Cardiac fibroblast (primary cell): ENCODE measurements around the gene BORCS5.
A peak's percentile ranks its signal among the peaks of the same experiment; 100 is the strongest.

Experiments
- DNase-seq, 2 donors: peaks; one replicate each; pipeline versions ENCODE4 v3.0.0 to v3.0.0-alpha.2; 2010; ENCODE audit warnings: low read depth in 2 of 2
- H3K4me3 ChIP-seq, 2 donors: replicated peaks in 1 of 2; 1 replicate in 1 of 2; 2 replicates in 1 of 2; pipeline ENCODE4 v1.5.1; 2011; ENCODE audit warnings: low read depth in 2 of 2, low read length in 2 of 2, mild to moderate bottlenecking in 2 of 2, moderate library complexity in 1 of 2
- TF ChIP-seq, protein P1 (sequence below): IDR thresholded peaks from one replicate; pipeline ENCODE4 v1.5.1; 2011; ENCODE audit warnings: low read depth, mild to moderate bottlenecking, low read length, inconsistent platforms

The BORCS5 gene

DNA sequence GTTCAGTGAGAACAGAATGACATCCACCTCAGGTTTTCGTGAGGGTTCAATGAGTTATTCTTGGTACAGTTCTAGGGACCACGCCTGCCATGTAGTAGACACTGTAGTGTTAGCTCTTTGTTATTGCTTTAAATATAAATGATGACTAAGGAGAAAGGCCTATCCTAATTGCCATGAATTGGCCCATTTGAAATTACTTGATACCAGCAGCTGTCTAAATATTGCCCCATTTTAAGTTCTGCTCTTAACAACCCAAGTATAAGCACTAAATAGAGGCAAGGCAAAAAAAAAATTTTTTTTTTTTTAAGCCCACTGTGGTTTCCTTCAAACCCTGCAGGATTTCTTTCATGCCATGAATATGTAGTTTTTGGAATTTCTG is 84.5 kb downstream of the BORCS5 start:
- DNase-seq, result no peak
- no peak overlapping the region for H3K4me3 ChIP-seq
- TF ChIP-seq, protein P1, sequence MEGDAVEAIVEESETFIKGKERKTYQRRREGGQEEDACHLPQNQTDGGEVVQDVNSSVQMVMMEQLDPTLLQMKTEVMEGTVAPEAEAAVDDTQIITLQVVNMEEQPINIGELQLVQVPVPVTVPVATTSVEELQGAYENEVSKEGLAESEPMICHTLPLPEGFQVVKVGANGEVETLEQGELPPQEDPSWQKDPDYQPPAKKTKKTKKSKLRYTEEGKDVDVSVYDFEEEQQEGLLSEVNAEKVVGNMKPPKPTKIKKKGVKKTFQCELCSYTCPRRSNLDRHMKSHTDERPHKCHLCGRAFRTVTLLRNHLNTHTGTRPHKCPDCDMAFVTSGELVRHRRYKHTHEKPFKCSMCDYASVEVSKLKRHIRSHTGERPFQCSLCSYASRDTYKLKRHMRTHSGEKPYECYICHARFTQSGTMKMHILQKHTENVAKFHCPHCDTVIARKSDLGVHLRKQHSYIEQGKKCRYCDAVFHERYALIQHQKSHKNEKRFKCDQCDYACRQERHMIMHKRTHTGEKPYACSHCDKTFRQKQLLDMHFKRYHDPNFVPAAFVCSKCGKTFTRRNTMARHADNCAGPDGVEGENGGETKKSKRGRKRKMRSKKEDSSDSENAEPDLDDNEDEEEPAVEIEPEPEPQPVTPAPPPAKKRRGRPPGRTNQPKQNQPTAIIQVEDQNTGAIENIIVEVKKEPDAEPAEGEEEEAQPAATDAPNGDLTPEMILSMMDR, result no peak

DNA sequence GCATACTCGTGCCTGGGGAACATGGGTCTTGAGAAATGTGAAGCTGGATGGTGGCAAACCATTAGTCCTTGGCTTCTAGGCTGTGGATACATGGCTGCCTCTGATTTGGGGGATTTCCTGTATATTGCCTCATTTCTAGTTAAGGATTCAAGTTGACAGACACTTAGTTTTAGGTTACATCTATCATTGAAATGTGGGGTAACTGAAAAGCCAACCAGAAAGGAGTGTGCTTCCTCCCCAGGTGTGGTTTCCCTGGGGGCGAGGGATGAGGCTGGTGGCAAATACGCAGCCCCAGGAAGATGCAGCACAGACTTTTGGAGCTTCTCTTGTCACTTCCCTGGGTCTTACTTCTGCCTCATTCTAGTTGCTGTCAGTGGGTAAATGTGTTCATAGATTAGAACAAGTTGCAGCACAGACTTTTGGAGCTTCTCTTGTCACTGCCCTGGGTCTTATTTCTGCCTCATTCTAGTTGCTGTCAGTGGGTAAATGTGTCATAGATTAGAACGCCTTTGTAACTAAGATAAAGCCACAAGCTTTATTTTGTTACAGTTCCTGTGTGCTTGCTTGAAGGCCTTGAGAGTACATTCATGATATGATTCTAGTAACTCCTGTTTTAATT is 85.1 kb downstream of the BORCS5 start:
- TF ChIP-seq, protein P1, result no peak
- H3K4me3 ChIP-seq, result no peak overlapping the region
- DNase-seq, result peak; percentile 46 to 51

DNA sequence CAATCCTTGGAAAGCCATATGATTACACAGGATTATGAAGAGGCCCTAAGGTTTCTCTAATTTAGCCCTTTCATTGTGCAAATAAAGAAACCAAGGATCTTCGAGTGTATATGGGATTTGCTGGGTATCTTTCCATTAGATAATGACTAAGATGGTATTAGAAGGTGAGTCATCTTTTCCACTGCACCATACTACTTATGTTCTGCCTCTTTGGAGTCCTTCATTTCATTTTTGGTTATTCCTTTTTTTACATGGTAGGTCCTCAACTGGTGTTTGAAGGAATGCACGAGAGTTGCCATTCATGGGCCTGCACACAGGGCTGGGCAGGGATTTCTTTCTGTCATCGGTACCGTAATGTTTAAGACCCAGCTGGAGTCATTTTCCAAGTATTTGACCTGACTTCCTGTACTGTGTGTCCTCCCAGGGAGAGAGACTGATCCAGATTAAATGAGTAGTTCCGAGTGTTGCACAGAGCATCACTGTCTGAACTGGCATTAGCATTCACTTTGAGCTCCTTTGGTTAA is 85.7 kb downstream of the BORCS5 start:
- TF ChIP-seq, protein P1, result no peak
- no peak overlapping the region for H3K4me3 ChIP-seq
- peak; percentile 65 to 80 for DNase-seq

DNA sequence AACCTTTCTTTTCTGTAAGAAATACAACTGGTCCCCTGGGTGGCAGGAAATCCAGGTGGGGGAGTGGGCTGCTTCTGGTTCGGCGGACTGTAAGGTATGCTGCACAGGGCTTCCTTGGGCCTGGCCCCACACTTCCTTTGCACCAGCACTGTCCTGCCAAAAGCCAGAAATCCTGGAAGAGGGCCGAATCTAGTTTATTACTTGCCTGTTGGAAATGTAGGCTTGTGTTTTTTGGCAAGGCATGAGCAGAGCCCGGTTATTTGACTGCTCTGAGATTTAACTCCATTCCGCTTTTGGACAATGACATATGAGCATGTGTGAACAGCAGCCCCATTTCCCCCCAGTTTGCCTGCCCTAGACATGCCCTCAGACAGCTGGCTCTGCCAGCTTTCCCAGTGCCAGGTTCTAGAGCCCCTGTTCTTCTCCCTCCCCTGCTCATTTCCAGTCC is 86.6 kb downstream of the BORCS5 start:
- peak; percentile 53 to 61 for DNase-seq
- no peak overlapping the region for H3K4me3 ChIP-seq
- TF ChIP-seq, protein P1, result no peak

DNA sequence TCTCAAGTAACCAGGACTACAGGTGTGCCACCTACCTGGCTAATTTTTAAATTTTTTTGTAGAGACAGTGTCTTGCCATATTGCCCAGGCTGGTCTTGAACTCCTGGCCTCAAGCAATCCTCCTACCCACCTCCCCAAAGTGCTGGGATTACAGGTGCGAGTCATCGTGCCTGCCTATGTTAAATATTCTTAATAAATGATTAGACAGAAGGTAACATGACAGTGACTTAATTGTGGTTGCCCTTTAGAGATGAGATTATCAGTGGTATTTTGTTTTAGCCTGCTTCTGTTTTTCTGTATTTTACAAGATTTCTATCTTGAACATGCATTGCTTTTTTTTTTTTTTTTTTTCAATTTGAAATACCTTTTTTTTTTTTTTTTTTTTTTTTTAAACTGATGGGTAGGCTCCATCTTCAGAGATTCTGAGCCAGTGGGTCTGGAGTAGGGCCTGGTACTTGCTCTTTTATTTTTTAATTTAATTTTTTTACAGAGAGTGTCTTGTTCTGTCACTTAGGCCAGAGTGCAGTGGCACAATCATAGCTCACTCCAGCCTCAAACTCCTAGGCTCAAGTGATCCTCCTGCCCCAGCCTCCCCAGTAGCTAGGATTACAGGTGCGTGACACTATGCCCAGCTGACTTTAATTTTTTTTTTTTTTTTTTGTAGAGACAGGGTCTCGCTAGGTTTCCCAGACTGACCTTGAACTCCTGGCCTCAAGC is 88.4 kb downstream of the BORCS5 start:
- TF ChIP-seq, protein P1, result no peak
- DNase-seq, result no peak
- no peak overlapping the region for H3K4me3 ChIP-seq

DNA sequence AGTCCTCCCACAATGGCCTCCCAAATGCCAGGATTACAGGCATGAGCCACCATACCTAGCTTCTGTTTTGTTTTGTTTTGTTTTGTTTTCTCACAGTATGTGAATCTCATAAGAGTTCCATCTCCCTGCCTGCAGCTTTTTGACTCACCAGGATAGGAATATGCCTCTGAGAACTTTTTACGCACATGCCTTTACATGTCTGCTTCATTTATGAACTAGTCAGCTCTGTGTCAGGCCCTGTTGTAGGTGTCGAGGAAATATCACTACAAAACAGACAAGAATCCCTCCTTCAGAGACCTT is 89.0 kb downstream of the BORCS5 start:
- TF ChIP-seq, protein P1, result no peak
- H3K4me3 ChIP-seq, result no peak overlapping the region
- DNase-seq, result no peak
